Glomerular visceral epithelial cell (primary cell): ENCODE results near the gene GPHN.
"Not testable (repeated sequence)": the region's sequence is repeated elsewhere in the genome, so short reads cannot be mapped to it uniquely, and the experiment has no call there.

Source experiments
- DNase-seq: peaks from one replicate; pipeline ENCODE4 v3.0.0-alpha.2; 2016; ENCODE audit errors: extremely low spot score

The GPHN gene

GRCh38 chr14:67056684-67057083 is 548.7 kb downstream of the GPHN start:
- no peak for DNase-seq

GRCh38 chr14:67059596-67059995 is 551.6 kb downstream of the GPHN start:
- no peak for DNase-seq

GRCh38 chr14:67060546-67060945 is 552.6 kb downstream of the GPHN start:
- DNase-seq: no peak

GRCh38 chr14:67067070-67067814 is 559.3 kb downstream of the GPHN start:
- DNase-seq: not testable (repeated sequence)

- no peak for DNase-seq
Measured at GRCh38 chr14:67068251-67068650, 560.3 kb downstream of the GPHN start.

- DNase-seq: no peak
Measured at GRCh38 chr14:67071506-67071905, 563.6 kb downstream of the GPHN start.

GRCh38 chr14:67077921-67078320 is 570.0 kb downstream of the GPHN start:
- no peak for DNase-seq

GRCh38 chr14:67079846-67080245 is 571.9 kb downstream of the GPHN start:
- DNase-seq: no peak

GRCh38 chr14:67108230-67108629 is 600.3 kb downstream of the GPHN start:
- DNase-seq: no peak

- DNase-seq: no peak
Measured at GRCh38 chr14:67111022-67111421, 603.1 kb downstream of the GPHN start.

GRCh38 chr14:67112344-67112743 is 604.4 kb downstream of the GPHN start:
- DNase-seq: no peak

GRCh38 chr14:67127174-67127573 is 619.2 kb downstream of the GPHN start:
- DNase-seq: no peak

GRCh38 chr14:67129768-67130167 is 621.8 kb downstream of the GPHN start:
- no peak for DNase-seq

- DNase-seq: peak; percentile 13
Measured at GRCh38 chr14:67131691-67132090, 623.7 kb downstream of the GPHN start.

GRCh38 chr14:67133144-67133543 is 625.2 kb downstream of the GPHN start:
- no peak for DNase-seq

GRCh38 chr14:67133595-67134441 is 625.9 kb downstream of the GPHN start:
- no peak for DNase-seq

- peak; percentile 10 for DNase-seq
Measured at GRCh38 chr14:67137744-67138371, 629.9 kb downstream of the GPHN start.

GRCh38 chr14:67140556-67140955 is 632.6 kb downstream of the GPHN start:
- no peak for DNase-seq

GRCh38 chr14:67141146-67141900 is 633.4 kb downstream of the GPHN start:
- DNase-seq: no peak

- no peak for DNase-seq
Measured at GRCh38 chr14:67151082-67151666, 643.2 kb downstream of the GPHN start.

GRCh38 chr14:67158566-67158965 is 650.6 kb downstream of the GPHN start:
- no peak for DNase-seq
